VCaP (cell line): ENCODE measurements around the gene CAMTA1.
A peak's percentile ranks its signal among the peaks of the same experiment; 100 is the strongest.

ENCODE experiments used
- H3K27ac ChIP-seq: fragments of 450-650 bp; 2 replicates; pipeline ENCODE4 v1.5.1; 2017
- CTCF ChIP-seq: fragments of 450-650 bp; conservative IDR thresholded peaks from 2 replicates; pipeline ENCODE4 v1.5.1; 2017; ENCODE audit warnings: mild to moderate bottlenecking, moderate library complexity

The CAMTA1 gene

GRCh38 chr1:6886523-6886922 lies 101.3 kb downstream of the CAMTA1 start:
- no peak for TF ChIP-seq CTCF
- H3K27ac ChIP-seq = no peak overlapping the region

GRCh38 chr1:6888268-6888667 lies 103.0 kb downstream of the CAMTA1 start:
- TF ChIP-seq CTCF = no peak
- H3K27ac ChIP-seq = no peak overlapping the region

- no peak overlapping the region for H3K27ac ChIP-seq
- no peak for TF ChIP-seq CTCF
Observed at GRCh38 chr1:6888870-6889269, 103.6 kb downstream of the CAMTA1 start.

GRCh38 chr1:6889875-6890480 lies 104.7 kb downstream of the CAMTA1 start:
- H3K27ac ChIP-seq = no peak overlapping the region

GRCh38 chr1:6890686-6891085 lies 105.4 kb downstream of the CAMTA1 start:
- TF ChIP-seq CTCF = no peak
- no peak overlapping the region for H3K27ac ChIP-seq

More at GRCh38 chr1:6889875-6890480, 104.7 kb downstream of the CAMTA1 start:
- TF ChIP-seq CTCF = peak; percentile 95

- no peak for TF ChIP-seq CTCF
- no peak overlapping the region for H3K27ac ChIP-seq
Observed at GRCh38 chr1:6891781-6892579, 106.7 kb downstream of the CAMTA1 start.

- TF ChIP-seq CTCF = no peak
- H3K27ac ChIP-seq = no peak overlapping the region
Observed at GRCh38 chr1:6893388-6893787, 108.1 kb downstream of the CAMTA1 start.
